Type B pancreatic cell (in vitro differentiated cells): ENCODE data around the gene GPR85. TPM values are rescaled to one million over a fixed set of nuclear protein-coding genes. Genes with fewer than 3 reads are reported as not detected.

Source experiments
- DNase-seq: peaks from one replicate; pipeline ENCODE4 v3.0.0; 2021; ENCODE audit warnings: mixed read lengths; ENCODE audit not compliant: unreplicated experiment; ENCODE audit errors: extremely low spot score
- H3K27ac Mint-ChIP-seq: 2 replicates; pipeline ENCODE4 v1.8.0; 2021; ENCODE audit warnings: mild to moderate bottlenecking, mixed read lengths
- H3K27me3 Mint-ChIP-seq: 2 replicates; pipeline ENCODE4 v1.8.0; 2021; ENCODE audit warnings: mixed read lengths
- H3K36me3 Mint-ChIP-seq: 2 replicates; pipeline ENCODE4 v1.8.0; 2021; ENCODE audit warnings: mixed read lengths
- H3K4me1 Mint-ChIP-seq: one replicate; pipeline ENCODE4 v1.8.0; 2021; ENCODE audit warnings: mixed read lengths; ENCODE audit not compliant: unreplicated experiment
- H3K4me3 Mint-ChIP-seq: 2 replicates; pipeline ENCODE4 v1.8.0; 2021; ENCODE audit warnings: mild to moderate bottlenecking, mixed read lengths
- H3K9me3 Mint-ChIP-seq: 2 replicates; pipeline ENCODE4 v1.8.0; 2021; ENCODE audit warnings: mixed read lengths
- CTCF ChIP-seq: fragments of 200-600 bp; sonication (generic); conservative IDR thresholded peaks from 2 replicates; pipeline ENCODE4 v1.5.0; 2021; ENCODE audit warnings: antibody characterized with exemption, mild to moderate bottlenecking
- long read RNA-seq: library from polyadenylated mRNA; unstranded; transcript quantifications from one replicate; pipeline ENCODE4 v2.0.0, GENCODE V29; 2020
- total RNA-seq: library from RNA; stranded (reverse); gene quantifications from 2 replicates; pipeline ENCODE4 v1.2.1, GENCODE V29; 2021; ENCODE audit warnings: low replicate concordance

Gene GPR85
- 0.81 and 5.0 TPM in 2 replicates for total RNA-seq
- long read RNA-seq, partial matches to known transcripts: 0 of 1 reads
- long read RNA-seq, other reads (novel, unspliced or antisense): 0 of 1 reads

GRCh38 chr7:113086431-113086888, at the start of gene GPR85:
GPR85 (minus strand) TSS chr7:113086827; CDS start chr7:113084721, 2,106 bp downstream.
- peaks cover 20% of the 10 kb centered on the region for H3K4me1 Mint-ChIP-seq
- H3K36me3 Mint-ChIP-seq: no peaks in the 10 kb centered on the region
- no peak for TF ChIP-seq CTCF
- H3K27ac Mint-ChIP-seq: peak within 1 kb of the TSS; percentile 50
- H3K9me3 Mint-ChIP-seq: no peaks in the 10 kb centered on the region
- H3K4me3 Mint-ChIP-seq: peak within 1 kb of the TSS; percentile 86
- peak; percentile 79 for DNase-seq
- H3K27me3 Mint-ChIP-seq: peaks cover 8% of the 10 kb centered on the region

GRCh38 chr7:113134025-113134424, 47.4 kb upstream of the GPR85 start:
- Mint-ChIP-seq H3K27ac (no peak overlapping the region), H3K27me3 (no peaks in the 10 kb centered on the region), H3K4me1 (no peaks in the 10 kb centered on the region), H3K4me3 (no peak overlapping the region), H3K9me3 (no peaks in the 10 kb centered on the region), H3K36me3 (no peaks in the 10 kb centered on the region)
- no peak for DNase-seq
- TF ChIP-seq CTCF: no peak

GRCh38 chr7:113131367-113131766, 44.7 kb upstream of the GPR85 start:
- Mint-ChIP-seq H3K27me3 (no peaks in the 10 kb centered on the region), H3K36me3 (no peaks in the 10 kb centered on the region), H3K9me3 (no peaks in the 10 kb centered on the region), H3K4me1 (no peaks in the 10 kb centered on the region), H3K4me3 (no peak overlapping the region), H3K27ac (no peak overlapping the region)
- TF ChIP-seq CTCF: no peak
- no peak for DNase-seq

GRCh38 chr7:113128031-113128430, 41.4 kb upstream of the GPR85 start:
- no peak for DNase-seq
- Mint-ChIP-seq H3K4me3 (no peak overlapping the region), H3K4me1 (no peaks in the 10 kb centered on the region), H3K27me3 (no peaks in the 10 kb centered on the region), H3K36me3 (no peaks in the 10 kb centered on the region), H3K9me3 (no peaks in the 10 kb centered on the region), H3K27ac (no peak overlapping the region)
- TF ChIP-seq CTCF: no peak

- Mint-ChIP-seq H3K27me3 (no peaks in the 10 kb centered on the region), H3K4me1 (no peaks in the 10 kb centered on the region), H3K36me3 (no peaks in the 10 kb centered on the region), H3K9me3 (no peaks in the 10 kb centered on the region), H3K4me3 (no peak overlapping the region), H3K27ac (no peak overlapping the region)
- no peak for DNase-seq
- TF ChIP-seq CTCF: no peak
Measured at GRCh38 chr7:113125728-113126127, 39.1 kb upstream of the GPR85 start.

GRCh38 chr7:113122744-113123143, 36.1 kb upstream of the GPR85 start:
- Mint-ChIP-seq H3K4me3 (no peak overlapping the region), H3K9me3 (no peaks in the 10 kb centered on the region), H3K27me3 (no peaks in the 10 kb centered on the region)

More at GRCh38 chr7:113122744-113123143, 36.1 kb upstream of the GPR85 start:
- TF ChIP-seq CTCF: no peak
- H3K4me1 Mint-ChIP-seq: peaks cover 6% of the 10 kb centered on the region
- H3K27ac Mint-ChIP-seq: no peak overlapping the region
- peaks cover 1% of the 10 kb centered on the region for H3K36me3 Mint-ChIP-seq
- no peak for DNase-seq
